ENCODE results near the gene CCSER1.

DNA sequence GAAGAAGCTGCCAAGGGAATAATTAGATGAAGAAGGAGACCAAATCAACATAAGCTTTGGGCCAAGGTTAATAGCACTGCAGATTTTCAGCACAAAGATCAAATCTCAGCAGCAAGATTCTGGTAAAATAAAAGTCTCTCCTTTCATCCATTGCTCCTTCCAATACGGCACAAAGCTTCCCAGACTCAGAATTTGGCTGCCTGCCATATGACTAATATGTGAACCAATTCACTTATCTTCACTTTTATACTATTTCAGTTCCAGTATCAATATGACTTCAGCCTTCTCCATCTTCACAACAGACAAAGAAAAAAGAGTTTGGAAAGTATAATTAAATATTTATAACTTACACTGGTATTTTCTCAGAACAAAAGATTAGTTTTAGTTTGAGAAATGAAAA, 1198.3 kb downstream of the CCSER1 start:
- TF ChIP-seq, protein P1, sequence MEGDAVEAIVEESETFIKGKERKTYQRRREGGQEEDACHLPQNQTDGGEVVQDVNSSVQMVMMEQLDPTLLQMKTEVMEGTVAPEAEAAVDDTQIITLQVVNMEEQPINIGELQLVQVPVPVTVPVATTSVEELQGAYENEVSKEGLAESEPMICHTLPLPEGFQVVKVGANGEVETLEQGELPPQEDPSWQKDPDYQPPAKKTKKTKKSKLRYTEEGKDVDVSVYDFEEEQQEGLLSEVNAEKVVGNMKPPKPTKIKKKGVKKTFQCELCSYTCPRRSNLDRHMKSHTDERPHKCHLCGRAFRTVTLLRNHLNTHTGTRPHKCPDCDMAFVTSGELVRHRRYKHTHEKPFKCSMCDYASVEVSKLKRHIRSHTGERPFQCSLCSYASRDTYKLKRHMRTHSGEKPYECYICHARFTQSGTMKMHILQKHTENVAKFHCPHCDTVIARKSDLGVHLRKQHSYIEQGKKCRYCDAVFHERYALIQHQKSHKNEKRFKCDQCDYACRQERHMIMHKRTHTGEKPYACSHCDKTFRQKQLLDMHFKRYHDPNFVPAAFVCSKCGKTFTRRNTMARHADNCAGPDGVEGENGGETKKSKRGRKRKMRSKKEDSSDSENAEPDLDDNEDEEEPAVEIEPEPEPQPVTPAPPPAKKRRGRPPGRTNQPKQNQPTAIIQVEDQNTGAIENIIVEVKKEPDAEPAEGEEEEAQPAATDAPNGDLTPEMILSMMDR (IDR thresholded peaks at IDR 0.05): no peak
- TF ChIP-seq EP300 (IDR thresholded peaks at IDR 0.05) (no peak), POLR2AphosphoS5 (IDR thresholded peaks at IDR 0.05) (no peak), POLR2A (IDR thresholded peaks at IDR 0.05; ENCODE audit: low read depth) (no peak)

Data from esophagus muscularis mucosa (tissue), 4 donors.